Activated B cell treated with CpG ODN at 0.5 μM for 24 hours (primary cell): Measurements from ENCODE around the gene EMC10. TPM values are rescaled to one million over a fixed set of nuclear protein-coding genes. Genes with fewer than 3 reads are reported as not detected.
A peak's percentile ranks its signal among the peaks of the same experiment; 100 is the strongest.

Experiments used
- ATAC-seq: fragments of 200-7000 bp; cut with Tn5 transposase; one replicate; pipeline ENCODE4 v1.10.0; 2021; ENCODE audit warnings: low read depth, mild to moderate bottlenecking, moderate library complexity
- CTCF ChIA-PET: fragments of 350-600 bp; sonication (Branson Sonifier 250); formaldehyde crosslinking; loops from one replicate; lab custom pipeline; 2021; ENCODE audit warnings: antibody characterized with exemption; lab: Charles Lee
- POLR2A ChIA-PET: fragments of 350-600 bp; sonication (Branson Sonifier 250); formaldehyde crosslinking; loops from one replicate; lab custom pipeline; 2021; ENCODE audit warnings: antibody characterized with exemption; lab: Charles Lee
- DNase-seq: peaks from one replicate; pipeline ENCODE4 v3.0.0; 2022
- H3K27ac Mint-ChIP-seq: one replicate; pipeline ENCODE4 v1.8.0; 2020; ENCODE audit warnings: mixed read lengths
- H3K27me3 Mint-ChIP-seq: one replicate; pipeline ENCODE4 v1.8.0; 2021; ENCODE audit warnings: mixed read lengths
- H3K36me3 Mint-ChIP-seq: one replicate; pipeline ENCODE4 v1.8.0; 2021; ENCODE audit warnings: low read depth, mixed read lengths
- H3K4me1 Mint-ChIP-seq: one replicate; pipeline ENCODE4 v1.8.0; 2021; ENCODE audit warnings: mixed read lengths
- H3K4me3 Mint-ChIP-seq: one replicate; pipeline ENCODE4 v1.8.0; 2020; ENCODE audit warnings: mild to moderate bottlenecking, mixed read lengths
- H3K9me3 Mint-ChIP-seq: one replicate; pipeline ENCODE4 v1.8.0; 2020; ENCODE audit warnings: mixed read lengths
- CTCF ChIP-seq: fragments of 200-600 bp; IDR thresholded peaks from one replicate; pipeline ENCODE4 v1.8.0; 2022; ENCODE audit warnings: antibody characterized with exemption, mild to moderate bottlenecking
- intact Hi-C: fragments of 100-400 bp; cut with micrococcal nuclease; formaldehyde crosslinking; loops from one replicate; pipeline ENCODE4 v1.15.1; 2024
- total RNA-seq: library from RNA; stranded (reverse); gene quantifications from 2 replicates; pipeline ENCODE4 v1.2.3, GENCODE V29; 2022

EMC10 gene
- 70.8 and 72.1 TPM in 2 replicates for total RNA-seq

DNA sequence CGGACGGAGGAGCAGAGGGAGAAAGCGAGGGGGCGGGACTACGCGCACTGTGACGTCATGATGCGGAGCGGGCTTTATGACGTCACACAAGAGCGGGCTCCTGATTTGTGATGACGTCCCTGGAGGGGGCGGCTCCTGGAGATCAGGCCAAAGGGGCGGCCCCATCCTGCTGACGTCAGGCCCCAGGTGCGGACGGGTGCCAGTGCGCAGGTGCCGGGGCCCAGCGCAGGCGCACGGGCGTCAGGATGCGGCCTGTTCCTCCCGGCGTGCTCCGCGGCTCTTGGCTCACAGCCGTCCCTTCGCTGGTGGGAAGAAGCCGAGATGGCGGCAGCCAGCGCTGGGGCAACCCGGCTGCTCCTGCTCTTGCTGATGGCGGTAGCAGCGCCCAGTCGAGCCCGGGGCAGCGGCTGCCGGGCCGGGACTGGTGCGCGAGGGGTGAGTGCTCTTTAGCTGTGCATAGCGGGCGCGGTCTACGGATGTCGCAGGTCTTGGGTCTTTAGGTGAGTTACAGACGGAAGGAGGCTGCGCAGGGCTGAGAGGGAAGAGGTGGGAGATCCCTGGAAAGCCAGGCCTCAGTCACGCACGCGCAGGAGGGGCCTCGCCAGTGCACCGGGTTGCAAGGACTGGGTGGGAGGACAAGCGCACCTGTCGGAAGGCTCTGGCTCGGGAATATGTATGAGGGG lies at the start of gene EMC10, which contains the start of gene GARIN5A:
Gene EMC10 (plus strand): TSS at position 284 of the 683 bp plus-strand sequence. CDS start 38 bp downstream, at position 322.
Gene GARIN5A (minus strand): TSS at position 625 of the 683 bp plus-strand sequence. CDS start 460 bp downstream, at position 165.
- ChIA-PET CTCF (no interaction called here), POLR2A (interaction anchor here (0.5 to 1.5 kb wide), 5 partner anchors 8 to 150 kb away, joined by 3 to 7 read pairs (median 3); partner anchors contain the start of gene NR1H2)
- intact Hi-C loops, result loop anchor here (1.0 to 5.0 kb wide), 4 partner anchors 15 to 201 kb away; partner anchors contain the start of gene JOSD2
- no peaks in the 10 kb centered on the region for H3K9me3 Mint-ChIP-seq
- peak within 1 kb of the TSS; percentile 93 for H3K4me3 Mint-ChIP-seq
- no peaks in the 10 kb centered on the region for H3K27me3 Mint-ChIP-seq
- no peak for TF ChIP-seq CTCF
- peak; percentile 95 for DNase-seq
- H3K27ac Mint-ChIP-seq, result peak within 1 kb of the TSS; percentile 85
- H3K36me3 Mint-ChIP-seq, result peaks cover 33% of the 10 kb centered on the region
- H3K4me1 Mint-ChIP-seq, result peaks cover 23% of the 10 kb centered on the region
- ATAC-seq, result peak; percentile 95

DNA sequence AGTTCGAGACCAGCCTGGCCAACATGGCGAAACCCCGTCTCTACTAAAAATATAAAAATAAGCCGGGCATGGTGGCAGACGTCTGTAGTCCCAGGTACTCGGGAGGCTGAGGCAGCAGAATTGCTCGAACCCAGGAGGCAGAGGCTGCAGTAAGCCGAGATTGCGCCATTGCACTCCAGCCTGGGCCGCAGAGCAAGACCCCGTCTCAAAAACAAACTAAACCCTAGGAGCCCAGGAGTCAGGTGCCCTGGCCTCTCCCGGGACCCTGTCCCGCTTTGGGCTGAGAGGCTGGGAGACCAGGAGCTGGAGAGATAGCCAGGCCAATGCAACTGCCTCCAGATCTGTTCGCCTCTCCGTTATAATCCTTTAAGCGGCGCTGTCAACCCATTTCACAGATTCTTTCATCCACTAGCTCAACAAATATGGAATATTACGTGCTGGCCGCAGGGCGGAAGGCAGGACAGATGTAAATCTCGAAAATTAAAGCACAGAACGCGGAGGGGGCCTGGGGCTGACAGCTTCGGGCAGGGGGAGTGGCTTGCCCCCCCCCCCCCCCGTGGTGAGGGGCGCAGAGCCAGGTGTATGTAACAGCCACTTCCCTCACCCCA lies 48.9 kb upstream of the EMC10 start:
- peaks cover 78% of the 10 kb centered on the region for H3K4me1 Mint-ChIP-seq
- DNase-seq (no peak), ATAC-seq (no peak)
- intact Hi-C loops, result no loop called here
- H3K36me3 Mint-ChIP-seq, result peaks cover 57% of the 10 kb centered on the region
- H3K27me3 Mint-ChIP-seq, result no peaks in the 10 kb centered on the region
- ChIA-PET CTCF (interaction anchor here (0.9 to 2.0 kb wide), 4 partner anchors 8 to 58 kb away, joined by 3 to 5 read pairs (median 4); no protein-coding TSS in a partner anchor), POLR2A (interaction anchor here (0.6 to 10.8 kb wide), 17 partner anchors 9 to 1460 kb away, joined by 3 to 282 read pairs (median 7); partner anchors contain the start of genes EMC10, NR1H2, POLD1 and SPIB)
- no peak overlapping the region for H3K4me3 Mint-ChIP-seq
- TF ChIP-seq CTCF, result no peak
- H3K9me3 Mint-ChIP-seq, result no peaks in the 10 kb centered on the region
- H3K27ac Mint-ChIP-seq, result peak overlapping the region; percentile 95

DNA sequence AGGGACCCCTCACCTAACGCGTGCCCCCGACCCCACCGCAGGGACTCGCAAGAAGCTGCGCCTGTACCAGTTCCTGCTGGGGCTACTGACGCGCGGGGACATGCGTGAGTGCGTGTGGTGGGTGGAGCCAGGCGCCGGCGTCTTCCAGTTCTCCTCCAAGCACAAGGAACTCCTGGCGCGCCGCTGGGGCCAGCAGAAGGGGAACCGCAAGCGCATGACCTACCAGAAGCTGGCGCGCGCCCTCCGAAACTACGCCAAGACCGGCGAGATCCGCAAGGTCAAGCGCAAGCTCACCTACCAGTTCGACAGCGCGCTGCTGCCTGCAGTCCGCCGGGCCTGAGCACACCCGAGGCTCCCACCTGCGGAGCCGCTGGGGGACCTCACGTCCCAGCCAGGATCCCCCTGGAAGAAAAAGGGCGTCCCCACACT lies 48.3 kb upstream of the EMC10 start:
- Mint-ChIP-seq H3K9me3 (no peaks in the 10 kb centered on the region), H3K4me1 (peaks cover 79% of the 10 kb centered on the region), H3K27me3 (no peaks in the 10 kb centered on the region), H3K4me3 (peak overlapping the region; percentile 41), H3K27ac (peak overlapping the region; percentile 95), H3K36me3 (peaks cover 51% of the 10 kb centered on the region)
- no peak for TF ChIP-seq CTCF
- intact Hi-C loops, result loop anchor here (1.0 kb wide), 1 partner anchor 60 kb away; no protein-coding TSS in a partner anchor
- ATAC-seq (peak; percentile 18), DNase-seq (peak; percentile 68)
- CTCF ChIA-PET, result interaction anchor here (1.4 to 2.0 kb wide), 3 partner anchors 8 to 32 kb away, joined by 3 to 5 read pairs (median 5); no protein-coding TSS in a partner anchor
- POLR2A ChIA-PET, result interaction anchor here (0.6 to 10.8 kb wide), 14 partner anchors 8 to 85 kb away, joined by 3 to 282 read pairs (median 5); partner anchors contain the start of genes EMC10, NR1H2, POLD1 and SPIB

DNA sequence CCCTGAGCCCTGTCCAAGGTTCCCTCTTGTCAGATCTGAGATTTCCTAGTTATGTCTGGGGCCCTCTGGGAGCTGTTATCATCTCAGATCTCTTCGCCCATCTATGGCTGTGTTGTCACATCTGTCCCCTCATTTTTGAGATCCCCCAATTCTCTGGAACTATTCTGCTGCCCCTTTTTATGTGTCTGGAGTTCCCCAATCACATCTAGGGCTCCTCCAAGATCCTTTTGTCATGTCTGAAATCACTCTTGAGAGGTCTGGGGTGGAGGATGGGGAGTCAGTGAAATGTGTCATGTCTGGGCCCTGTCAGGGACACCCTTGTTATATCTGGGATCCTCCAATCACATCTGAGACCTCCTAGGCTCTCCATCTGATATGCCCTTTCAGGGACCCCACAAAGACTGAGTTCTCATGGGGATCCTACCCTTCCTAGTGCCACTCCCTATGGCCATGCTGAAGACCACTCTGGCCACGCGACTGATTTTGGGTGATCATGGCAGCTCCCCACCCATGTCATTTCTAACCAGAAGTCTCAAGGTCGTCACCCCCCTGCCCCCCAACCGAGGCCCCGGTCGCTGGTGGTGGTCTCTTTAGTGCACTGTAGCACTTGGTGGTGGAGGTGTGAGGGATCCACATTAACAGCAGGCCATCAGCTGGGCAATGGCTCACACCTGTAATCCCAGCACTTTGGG lies 47.4 kb upstream of the EMC10 start:
- Mint-ChIP-seq H3K27me3 (no peaks in the 10 kb centered on the region), H3K36me3 (peaks cover 42% of the 10 kb centered on the region), H3K4me1 (peaks cover 81% of the 10 kb centered on the region), H3K27ac (peak overlapping the region; percentile 95), H3K4me3 (peak overlapping the region; percentile 56), H3K9me3 (no peaks in the 10 kb centered on the region)
- ATAC-seq, result no peak
- ChIA-PET POLR2A (interaction anchor here (0.6 to 10.8 kb wide), 8 partner anchors 10 to 86 kb away, joined by 3 to 282 read pairs (median 5); partner anchors contain the start of genes EMC10, NR1H2, POLD1 and SPIB), CTCF (interaction anchor here (1.4 to 2.3 kb wide), 4 partner anchors 8 to 31 kb away, joined by 3 to 6 read pairs (median 5); no protein-coding TSS in a partner anchor)
- DNase-seq, result no peak
- no peak for TF ChIP-seq CTCF
- intact Hi-C loops, result loop anchor here (1.0 kb wide), 1 partner anchor 61 kb away; no protein-coding TSS in a partner anchor
